ENCODE results near the gene KLHDC8A. TPM values are rescaled to one million over a fixed set of nuclear protein-coding genes. Genes with fewer than 3 reads are reported as not detected.

Gene KLHDC8A
- total RNA-seq, 2 donors from 2014 or later, result 0.24 TPM; not detected in 1

DNA sequence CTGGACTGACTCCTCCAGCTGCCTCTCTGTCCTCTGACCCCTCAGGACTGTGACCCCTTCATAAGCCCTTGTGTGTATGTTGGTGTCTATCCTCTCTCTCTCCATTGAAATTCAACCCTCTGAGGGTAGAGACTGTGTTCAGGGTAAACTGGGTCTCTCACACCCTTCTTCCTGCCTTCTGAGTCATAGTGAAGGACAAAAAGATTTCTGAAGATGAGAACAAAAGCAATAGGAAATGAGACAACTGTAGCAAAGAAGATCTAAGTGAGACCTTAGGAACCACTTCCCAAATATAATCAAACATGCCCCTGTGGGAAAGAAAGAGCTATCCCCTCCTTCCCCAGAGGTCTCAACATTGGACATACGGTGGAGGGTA is 52.0 kb downstream of the KLHDC8A start:
- peaks cover 14% of the 10 kb centered on the region for H3K36me3 ChIP-seq
- TF ChIP-seq CTCF (IDR thresholded peaks at IDR 0.05), result no peak
- H3K4me3 ChIP-seq, result no peak overlapping the region
- H3K27ac ChIP-seq, result no peak overlapping the region
- H3K9me3 ChIP-seq, result no peaks in the 10 kb centered on the region
- no peaks in the 10 kb centered on the region for H3K27me3 ChIP-seq
- DNase-seq (ENCODE audit: low spot score), result no peak
- peaks cover 0 to 7% of the 10 kb centered on the region in 2 donors for H3K4me1 ChIP-seq

DNA sequence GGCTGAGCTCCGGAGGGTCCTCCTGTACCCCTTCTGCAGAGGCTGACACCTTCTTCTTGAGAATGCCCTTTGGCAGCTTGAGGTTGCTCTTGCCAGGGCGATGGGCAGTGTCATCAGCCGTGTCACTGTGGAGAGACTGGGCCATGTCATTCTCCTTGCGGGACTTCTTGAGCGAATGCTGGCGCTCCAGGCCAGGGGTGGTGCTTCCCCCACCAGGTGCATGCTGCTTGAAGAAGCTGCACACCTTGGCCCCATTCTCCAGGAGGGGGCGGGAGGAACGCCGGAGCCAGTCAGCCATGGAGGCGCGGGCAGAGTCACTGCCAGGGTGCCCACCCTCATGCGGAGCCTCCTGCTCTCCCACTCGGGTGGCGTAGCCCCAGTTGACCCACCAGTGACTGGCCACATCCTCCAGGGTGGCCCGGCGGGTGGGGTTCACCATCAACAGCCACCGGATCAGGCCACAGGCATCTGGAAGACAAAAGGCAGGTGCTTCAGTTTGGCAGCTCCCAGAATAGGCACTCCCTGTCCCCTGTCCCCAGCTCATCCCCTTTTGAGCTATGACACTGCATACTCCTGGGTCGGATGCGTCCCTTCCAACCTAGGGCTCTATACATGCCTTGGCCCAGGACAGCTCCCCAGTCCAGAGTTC is 52.6 kb downstream of the KLHDC8A start:
- Histone ChIP-seq H3K4me1 (peaks cover 0 to 7% of the 10 kb centered on the region in 2 donors), H3K36me3 (peaks cover 14% of the 10 kb centered on the region), H3K9me3 (no peaks in the 10 kb centered on the region), H3K4me3 (no peak overlapping the region), H3K27ac (no peak overlapping the region), H3K27me3 (no peaks in the 10 kb centered on the region)
- no peak for TF ChIP-seq CTCF (IDR thresholded peaks at IDR 0.05)
- no peak for DNase-seq (ENCODE audit: low spot score)

DNA sequence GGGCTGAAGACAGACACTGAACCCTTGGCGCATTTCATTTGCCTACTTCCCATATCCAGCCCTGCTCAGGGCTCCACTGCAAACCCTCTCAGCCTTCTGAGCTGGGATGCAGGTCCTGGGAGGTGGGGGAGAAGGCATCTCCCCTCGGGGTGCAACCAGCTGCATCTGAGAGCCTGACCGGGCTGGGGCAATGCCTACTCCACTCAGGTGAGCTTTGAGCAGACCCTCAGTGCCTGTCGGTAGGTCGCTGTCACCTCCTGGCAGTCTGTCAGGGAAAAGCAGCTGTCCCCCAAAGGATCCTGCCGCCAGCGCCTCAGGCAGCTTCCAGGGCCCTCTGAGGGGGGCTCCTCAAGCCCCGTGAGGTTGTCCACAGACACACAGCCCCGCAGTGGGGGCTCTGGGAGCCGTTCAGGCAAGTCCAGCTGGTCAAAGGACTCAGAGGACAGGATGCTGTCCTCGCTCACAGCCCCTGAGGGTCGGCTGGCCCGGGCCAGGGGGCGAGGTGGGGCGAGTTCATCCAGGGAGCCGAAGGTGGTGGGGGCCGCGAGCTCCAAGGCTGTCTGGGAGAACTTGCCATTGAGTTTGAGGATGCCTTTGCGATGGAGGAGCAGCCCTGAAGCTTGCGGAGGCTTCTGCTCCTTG is 53.4 kb downstream of the KLHDC8A start:
- no peaks in the 10 kb centered on the region for H3K9me3 ChIP-seq
- no peak for TF ChIP-seq CTCF (IDR thresholded peaks at IDR 0.05)
- DNase-seq (ENCODE audit: low spot score), result no peak
- no peaks in the 10 kb centered on the region for H3K27me3 ChIP-seq
- H3K4me1 ChIP-seq, result peaks cover 0 to 7% of the 10 kb centered on the region in 2 donors
- H3K36me3 ChIP-seq, result peaks cover 14% of the 10 kb centered on the region
- H3K27ac ChIP-seq, result no peak overlapping the region
- no peak overlapping the region for H3K4me3 ChIP-seq

DNA sequence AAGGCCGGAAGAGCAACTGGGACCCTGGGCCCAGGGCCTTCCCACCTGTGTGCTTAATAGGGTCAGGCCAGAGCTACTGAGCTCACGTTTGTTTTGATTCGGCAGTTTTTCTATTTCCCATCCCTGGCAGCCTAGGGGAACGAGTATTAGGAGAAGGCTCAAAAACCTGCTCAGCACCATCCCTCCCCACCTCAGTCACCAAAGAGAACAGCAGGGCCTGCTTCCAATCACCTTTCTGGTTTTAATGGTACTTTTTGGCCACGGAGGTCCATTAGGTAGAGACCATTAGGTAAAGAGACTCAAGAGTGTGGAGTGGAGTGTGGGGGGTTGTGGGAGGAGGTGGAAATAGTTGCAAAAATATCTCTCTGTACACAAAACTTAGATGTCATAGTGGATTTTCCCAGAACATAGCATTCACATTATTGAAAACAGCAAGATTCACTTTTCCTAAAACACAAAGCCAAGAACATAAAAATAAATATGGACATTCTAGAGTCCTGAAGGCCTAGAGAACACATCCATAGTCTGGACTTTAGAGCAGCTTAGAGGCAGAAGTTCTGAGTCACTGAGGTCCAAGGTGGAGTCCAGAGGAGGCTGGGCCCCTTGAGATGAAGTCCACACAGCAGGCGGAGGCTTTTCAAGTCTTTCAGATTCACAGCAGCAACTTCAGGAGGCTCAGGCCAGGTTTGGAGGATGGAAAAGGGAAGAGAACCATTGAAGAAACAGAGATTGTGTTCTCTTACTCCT is 54.7 kb downstream of the KLHDC8A start:
- Histone ChIP-seq H3K4me1 (peaks cover 0 to 7% of the 10 kb centered on the region in 2 donors), H3K9me3 (no peaks in the 10 kb centered on the region), H3K4me3 (no peak overlapping the region), H3K27ac (no peak overlapping the region), H3K36me3 (peaks cover 14% of the 10 kb centered on the region), H3K27me3 (no peaks in the 10 kb centered on the region)
- no peak for DNase-seq (ENCODE audit: low spot score)
- TF ChIP-seq CTCF (IDR thresholded peaks at IDR 0.05), result no peak

- Histone ChIP-seq H3K4me3 (no peak overlapping the region), H3K36me3 (peaks cover 14% of the 10 kb centered on the region), H3K4me1 (peaks cover 0 to 7% of the 10 kb centered on the region in 2 donors), H3K9me3 (no peaks in the 10 kb centered on the region), H3K27me3 (no peaks in the 10 kb centered on the region), H3K27ac (no peak overlapping the region)
- no peak for TF ChIP-seq CTCF (IDR thresholded peaks at IDR 0.05)
- DNase-seq (ENCODE audit: low spot score), result no peak
Observed at GRCh38 chr1:205301205-205301821, 55.4 kb downstream of the KLHDC8A start.

Data from right atrium auricular region (tissue), 2 donors.